HG03378 (cell line): ENCODE results near the gene IDH3G.
"Not testable (repeated sequence)": the region's sequence is repeated elsewhere in the genome, so short reads cannot be mapped to it uniquely, and the experiment has no call there.

Source experiments
- ATAC-seq: cut with Tn5 transposase; IDR thresholded peaks from one replicate; pipeline ENCODE4 v1.9.1; 2021; ENCODE audit warnings: mild to moderate bottlenecking, moderate library complexity; ENCODE audit not compliant: unreplicated experiment

IDH3G gene

GRCh38 chrX:153794018-153794896, at the start of gene IDH3G, which contains the start of gene SSR4:
Gene IDH3G, minus strand, starts transcription at chrX:153794375. Its CDS starts 49 bp downstream, at chrX:153794326.
Gene SSR4, plus strand, starts transcription at chrX:153794668. Its CDS starts 20 bp downstream, at chrX:153794688.
- ATAC-seq = peak; percentile 81

GRCh38 chrX:153836921-153837320, 42.7 kb upstream of the IDH3G start:
- ATAC-seq = no peak

GRCh38 chrX:153832728-153833127, 38.6 kb upstream of the IDH3G start:
- no peak for ATAC-seq

GRCh38 chrX:153831429-153832150, 37.4 kb upstream of the IDH3G start:
- no peak for ATAC-seq

GRCh38 chrX:153830640-153831428, 36.7 kb upstream of the IDH3G start:
- no peak for ATAC-seq

- ATAC-seq = no peak
These were observed 35.8 kb upstream of the IDH3G start, which contains the start of gene PDZD4 for GRCh38 chrX:153829799-153830639. Gene PDZD4, minus strand, starts transcription at chrX:153830544. Its CDS starts 246 bp downstream, at chrX:153830298.

- ATAC-seq = no peak
These were observed 35.3 kb upstream of the IDH3G start for GRCh38 chrX:153829549-153829798.

GRCh38 chrX:153828723-153829548, 34.8 kb upstream of the IDH3G start:
- no peak for ATAC-seq

GRCh38 chrX:153828308-153828707, 34.1 kb upstream of the IDH3G start:
- ATAC-seq = no peak

- no peak for ATAC-seq
These were observed 33.7 kb upstream of the IDH3G start for GRCh38 chrX:153827903-153828302.

- no peak for ATAC-seq
These were observed 32.8 kb upstream of the IDH3G start for GRCh38 chrX:153827016-153827415.

GRCh38 chrX:153825042-153825441, 30.9 kb upstream of the IDH3G start:
- no peak for ATAC-seq

- ATAC-seq = no peak
These were observed 30.2 kb upstream of the IDH3G start for GRCh38 chrX:153824348-153824747.

- no peak for ATAC-seq
These were observed 26.9 kb upstream of the IDH3G start for GRCh38 chrX:153821066-153821465.

GRCh38 chrX:153820601-153821000, 26.4 kb upstream of the IDH3G start:
- no peak for ATAC-seq

- no peak for ATAC-seq
These were observed 25.3 kb upstream of the IDH3G start for GRCh38 chrX:153819384-153820040.

- no peak for ATAC-seq
These were observed 24.6 kb upstream of the IDH3G start for GRCh38 chrX:153818571-153819383.

GRCh38 chrX:153818064-153818463, 23.9 kb upstream of the IDH3G start:
- ATAC-seq = not testable (repeated sequence)
